ENCODE results near the gene WNT6. TPM values are rescaled to one million over a fixed set of nuclear protein-coding genes. Genes with fewer than 3 reads are reported as not detected.

WNT6 gene
- total RNA-seq, 1 donor from 2014 or later, result 0.66 TPM

DNA sequence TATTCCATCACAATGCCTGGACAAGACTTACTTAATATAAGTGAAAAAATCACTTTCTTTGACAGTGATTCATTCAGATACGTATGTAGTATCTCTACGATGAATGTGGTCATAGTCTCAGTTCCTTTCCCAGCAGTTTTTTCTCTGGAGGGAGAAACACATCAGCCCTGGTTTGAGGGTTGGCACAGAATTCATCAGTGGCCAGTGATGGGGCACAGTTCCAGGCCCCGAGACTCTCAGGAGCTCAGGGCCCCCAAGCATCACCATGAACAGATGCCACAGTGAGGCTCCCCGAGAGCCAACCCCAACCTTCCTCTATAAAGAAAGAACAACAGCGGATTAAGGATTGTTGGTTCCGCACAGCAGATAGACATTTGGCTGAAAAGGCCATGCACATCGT lies 40.5 kb upstream of the WNT6 start:
- H3K4me3 Mint-ChIP-seq (ENCODE audit: unreplicated experiment), result no peak overlapping the region
- TF ChIP-seq CTCF (IDR thresholded peaks at IDR 0.05; ENCODE audit: partially characterized antibody, unreplicated experiment), result no peak
- H3K36me3 Mint-ChIP-seq (ENCODE audit: unreplicated experiment), result no peaks in the 10 kb centered on the region
- H3K27me3 Mint-ChIP-seq (ENCODE audit: unreplicated experiment), result peaks cover 2% of the 10 kb centered on the region
- no peaks in the 10 kb centered on the region for H3K9me3 Mint-ChIP-seq (ENCODE audit: unreplicated experiment)
- no peak overlapping the region for H3K27ac Mint-ChIP-seq (ENCODE audit: unreplicated experiment)
- no peak for DNase-seq
- peaks cover 3% of the 10 kb centered on the region for H3K4me1 Mint-ChIP-seq (ENCODE audit: low read depth, unreplicated experiment)

GRCh38 chr2:218820746-218821369 lies 38.7 kb upstream of the WNT6 start:
- Mint-ChIP-seq H3K4me3 (ENCODE audit: unreplicated experiment) (no peak overlapping the region), H3K36me3 (ENCODE audit: unreplicated experiment) (no peaks in the 10 kb centered on the region), H3K4me1 (ENCODE audit: low read depth, unreplicated experiment) (peaks cover 3% of the 10 kb centered on the region), H3K27ac (ENCODE audit: unreplicated experiment) (no peak overlapping the region), H3K9me3 (ENCODE audit: unreplicated experiment) (no peaks in the 10 kb centered on the region), H3K27me3 (ENCODE audit: unreplicated experiment) (peaks cover 2% of the 10 kb centered on the region)
- DNase-seq, result no peak
- TF ChIP-seq CTCF (IDR thresholded peaks at IDR 0.05; ENCODE audit: partially characterized antibody, unreplicated experiment), result no peak

DNA sequence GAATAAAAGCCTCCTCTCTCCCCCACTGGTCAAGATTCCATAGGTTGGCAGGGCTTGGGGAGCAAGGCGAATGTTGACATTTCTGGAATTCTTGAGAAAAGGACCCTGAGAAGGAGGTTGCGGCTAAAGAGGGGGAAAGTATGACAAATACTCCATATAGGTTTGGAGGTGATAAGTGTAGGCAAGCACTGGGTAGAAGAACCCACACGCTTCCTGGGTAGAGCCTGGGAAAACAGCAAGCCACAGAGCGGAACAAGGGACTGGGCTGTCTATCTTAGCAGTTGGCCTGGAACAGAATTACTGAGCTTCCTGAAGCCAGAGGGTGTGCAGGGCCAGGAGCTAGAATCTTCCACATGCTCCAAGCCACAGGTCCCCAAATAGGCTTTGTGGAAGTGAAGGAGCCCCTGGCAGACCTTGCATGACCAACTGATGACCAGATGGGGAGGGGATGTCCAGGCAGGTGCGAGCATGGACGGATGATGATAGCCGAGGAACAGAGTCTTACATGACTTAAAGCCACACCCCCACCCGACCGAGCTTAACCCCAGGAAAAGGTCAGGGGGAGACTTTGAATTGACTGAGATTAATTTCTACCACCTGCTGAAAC lies 37.9 kb upstream of the WNT6 start:
- Mint-ChIP-seq H3K27me3 (ENCODE audit: unreplicated experiment) (peaks cover 2% of the 10 kb centered on the region), H3K36me3 (ENCODE audit: unreplicated experiment) (no peaks in the 10 kb centered on the region), H3K4me3 (ENCODE audit: unreplicated experiment) (no peak overlapping the region), H3K27ac (ENCODE audit: unreplicated experiment) (no peak overlapping the region), H3K9me3 (ENCODE audit: unreplicated experiment) (no peaks in the 10 kb centered on the region), H3K4me1 (ENCODE audit: low read depth, unreplicated experiment) (peaks cover 3% of the 10 kb centered on the region)
- TF ChIP-seq CTCF (IDR thresholded peaks at IDR 0.05; ENCODE audit: partially characterized antibody, unreplicated experiment), result no peak
- DNase-seq, result no peak

GRCh38 chr2:218822622-218823021 lies 37.0 kb upstream of the WNT6 start:
- no peaks in the 10 kb centered on the region for H3K9me3 Mint-ChIP-seq (ENCODE audit: unreplicated experiment)
- H3K36me3 Mint-ChIP-seq (ENCODE audit: unreplicated experiment), result no peaks in the 10 kb centered on the region
- H3K27me3 Mint-ChIP-seq (ENCODE audit: unreplicated experiment), result peaks cover 2% of the 10 kb centered on the region
- DNase-seq, result no peak
- no peak for TF ChIP-seq CTCF (IDR thresholded peaks at IDR 0.05; ENCODE audit: partially characterized antibody, unreplicated experiment)
- no peak overlapping the region for H3K4me3 Mint-ChIP-seq (ENCODE audit: unreplicated experiment)
- H3K4me1 Mint-ChIP-seq (ENCODE audit: low read depth, unreplicated experiment), result peaks cover 3% of the 10 kb centered on the region
- H3K27ac Mint-ChIP-seq (ENCODE audit: unreplicated experiment), result no peak overlapping the region

- H3K36me3 Mint-ChIP-seq (ENCODE audit: unreplicated experiment), result no peaks in the 10 kb centered on the region
- no peak for DNase-seq
- H3K27me3 Mint-ChIP-seq (ENCODE audit: unreplicated experiment), result no peaks in the 10 kb centered on the region
- peaks cover 3% of the 10 kb centered on the region for H3K4me1 Mint-ChIP-seq (ENCODE audit: low read depth, unreplicated experiment)
- H3K9me3 Mint-ChIP-seq (ENCODE audit: unreplicated experiment), result no peaks in the 10 kb centered on the region
- H3K27ac Mint-ChIP-seq (ENCODE audit: unreplicated experiment), result no peak overlapping the region
- no peak for TF ChIP-seq CTCF (IDR thresholded peaks at IDR 0.05; ENCODE audit: partially characterized antibody, unreplicated experiment)
- no peak overlapping the region for H3K4me3 Mint-ChIP-seq (ENCODE audit: unreplicated experiment)
These were observed 36.3 kb upstream of the WNT6 start for GRCh38 chr2:218823196-218823855.

Data from glutamatergic neuron (in vitro differentiated cells).